IPS-18a (cell line): ENCODE results near the gene ELF2.
"Not testable (repeated sequence)": the region's sequence is repeated elsewhere in the genome, so short reads cannot be mapped to it uniquely, and the experiment has no call there.

ENCODE experiments used
- H3K27ac ChIP-seq: one replicate; pipeline ENCODE4 v1.5.1; 2013; ENCODE audit warnings: low read length
- H3K27me3 ChIP-seq: one replicate; pipeline ENCODE4 v1.6.1; 2013; ENCODE audit warnings: mild to moderate bottlenecking, low read length; ENCODE audit not compliant: control insufficient read depth, insufficient read depth
- H3K36me3 ChIP-seq: one replicate; pipeline ENCODE4 v1.6.1; 2013; ENCODE audit warnings: low read depth, low read length; ENCODE audit not compliant: control insufficient read depth
- H3K4me1 ChIP-seq: one replicate; pipeline ENCODE4 v1.6.1; 2013; ENCODE audit warnings: low read depth, low read length; ENCODE audit not compliant: control insufficient read depth
- H3K4me3 ChIP-seq: one replicate; pipeline ENCODE4 v1.5.1; 2013; ENCODE audit warnings: low read length
- H3K9ac ChIP-seq: one replicate; pipeline ENCODE4 v1.6.1; 2013; ENCODE audit warnings: mild to moderate bottlenecking, low read length, moderate library complexity
- H3K9me3 ChIP-seq: one replicate; pipeline ENCODE4 v1.6.1; 2013; ENCODE audit warnings: low read depth, low read length; ENCODE audit not compliant: control insufficient read depth

ELF2 gene

GRCh38 chr4:139054791-139055505 is 122.1 kb downstream of the ELF2 start:
- H3K27me3 ChIP-seq, result no peaks in the 10 kb centered on the region
- no peak overlapping the region for H3K27ac ChIP-seq
- H3K4me3 ChIP-seq, result no peak overlapping the region
- H3K4me1 ChIP-seq, result peaks cover 5% of the 10 kb centered on the region
- no peaks in the 10 kb centered on the region for H3K9me3 ChIP-seq
- H3K36me3 ChIP-seq, result peaks cover 30% of the 10 kb centered on the region
- no peak overlapping the region for H3K9ac ChIP-seq

GRCh38 chr4:139053909-139054308 is 123.1 kb downstream of the ELF2 start:
- Histone ChIP-seq H3K36me3 (peaks cover 19% of the 10 kb centered on the region), H3K9me3 (no peaks in the 10 kb centered on the region), H3K27me3 (no peaks in the 10 kb centered on the region)

GRCh38 chr4:139050446-139050845 is 126.6 kb downstream of the ELF2 start:
- no peak overlapping the region for H3K9ac ChIP-seq
- no peaks in the 10 kb centered on the region for H3K9me3 ChIP-seq
- peaks cover 5% of the 10 kb centered on the region for H3K4me1 ChIP-seq
- no peak overlapping the region for H3K4me3 ChIP-seq
- peaks cover 9% of the 10 kb centered on the region for H3K36me3 ChIP-seq
- H3K27ac ChIP-seq, result no peak overlapping the region
- H3K27me3 ChIP-seq, result no peaks in the 10 kb centered on the region

More at GRCh38 chr4:139053909-139054308, 123.1 kb downstream of the ELF2 start:
- no peak overlapping the region for H3K9ac ChIP-seq
- H3K4me1 ChIP-seq, result peaks cover 5% of the 10 kb centered on the region
- H3K4me3 ChIP-seq, result no peak overlapping the region
- H3K27ac ChIP-seq, result no peak overlapping the region

- no peaks in the 10 kb centered on the region for H3K27me3 ChIP-seq
- no peak overlapping the region for H3K9ac ChIP-seq
- H3K4me3 ChIP-seq, result no peak overlapping the region
- peaks cover 24% of the 10 kb centered on the region for H3K36me3 ChIP-seq
- H3K9me3 ChIP-seq, result no peaks in the 10 kb centered on the region
- peaks cover 5% of the 10 kb centered on the region for H3K4me1 ChIP-seq
- H3K27ac ChIP-seq, result no peak overlapping the region
Observed at GRCh38 chr4:139048026-139048425, 129.0 kb downstream of the ELF2 start.

- peaks cover 26% of the 10 kb centered on the region for H3K36me3 ChIP-seq
- H3K9ac ChIP-seq, result no peak overlapping the region
- H3K27ac ChIP-seq, result no peak overlapping the region
- H3K9me3 ChIP-seq, result no peaks in the 10 kb centered on the region
- no peak overlapping the region for H3K4me3 ChIP-seq
- H3K27me3 ChIP-seq, result no peaks in the 10 kb centered on the region
- no peaks in the 10 kb centered on the region for H3K4me1 ChIP-seq
Observed at GRCh38 chr4:139044291-139044690, 132.7 kb downstream of the ELF2 start.

GRCh38 chr4:139042981-139043460 is 134.0 kb downstream of the ELF2 start:
- Histone ChIP-seq H3K9ac (no peak overlapping the region), H3K36me3 (peaks cover 26% of the 10 kb centered on the region), H3K27me3 (no peaks in the 10 kb centered on the region), H3K4me1 (no peaks in the 10 kb centered on the region), H3K27ac (no peak overlapping the region), H3K9me3 (no peaks in the 10 kb centered on the region), H3K4me3 (no peak overlapping the region)

- no peaks in the 10 kb centered on the region for H3K9me3 ChIP-seq
Observed at GRCh38 chr4:139038874-139039443, 138.1 kb downstream of the ELF2 start.

GRCh38 chr4:139036885-139037284 is 140.1 kb downstream of the ELF2 start:
- no peak overlapping the region for H3K4me3 ChIP-seq
- no peaks in the 10 kb centered on the region for H3K4me1 ChIP-seq
- H3K9me3 ChIP-seq, result no peaks in the 10 kb centered on the region
- no peak overlapping the region for H3K27ac ChIP-seq
- H3K9ac ChIP-seq, result no peak overlapping the region
- no peaks in the 10 kb centered on the region for H3K27me3 ChIP-seq
- no peaks in the 10 kb centered on the region for H3K36me3 ChIP-seq

More at GRCh38 chr4:139038874-139039443, 138.1 kb downstream of the ELF2 start:
- Histone ChIP-seq H3K9ac (no peak overlapping the region), H3K27ac (no peak overlapping the region), H3K4me3 (no peak overlapping the region), H3K27me3 (no peaks in the 10 kb centered on the region), H3K4me1 (no peaks in the 10 kb centered on the region), H3K36me3 (peaks cover 7% of the 10 kb centered on the region)

GRCh38 chr4:139035650-139036049 is 141.4 kb downstream of the ELF2 start:
- no peaks in the 10 kb centered on the region for H3K4me1 ChIP-seq
- no peak overlapping the region for H3K9ac ChIP-seq
- no peaks in the 10 kb centered on the region for H3K9me3 ChIP-seq
- no peaks in the 10 kb centered on the region for H3K36me3 ChIP-seq
- no peaks in the 10 kb centered on the region for H3K27me3 ChIP-seq
- H3K4me3 ChIP-seq, result no peak overlapping the region
- H3K27ac ChIP-seq, result no peak overlapping the region

- H3K27me3 ChIP-seq, result no peaks in the 10 kb centered on the region
- H3K4me3 ChIP-seq, result no peak overlapping the region
Observed at GRCh38 chr4:139030614-139031235, 146.3 kb downstream of the ELF2 start.

GRCh38 chr4:139029866-139030363 is 147.1 kb downstream of the ELF2 start:
- H3K36me3 ChIP-seq, H3K9ac ChIP-seq, H3K27me3 ChIP-seq, H3K4me3 ChIP-seq, H3K9me3 ChIP-seq, H3K4me1 ChIP-seq, H3K27ac ChIP-seq: not testable (repeated sequence)

More at GRCh38 chr4:139030614-139031235, 146.3 kb downstream of the ELF2 start:
- H3K9me3 ChIP-seq, result no peaks in the 10 kb centered on the region
- H3K27ac ChIP-seq, result no peak overlapping the region
- no peaks in the 10 kb centered on the region for H3K4me1 ChIP-seq
- no peak overlapping the region for H3K9ac ChIP-seq
- H3K36me3 ChIP-seq, result no peaks in the 10 kb centered on the region
